ENCODE data around the gene OAT. TPM values are rescaled to one million over a fixed set of nuclear protein-coding genes. Genes with fewer than 3 reads are reported as not detected.

The OAT gene
- total and polyA plus RNA-seq, 10 of the 15 experiments (the other 5 are each of a cell fraction or from before 2014, with no cell fraction given) = 1.2 to 9.8 (median 1.6) TPM

DNA sequence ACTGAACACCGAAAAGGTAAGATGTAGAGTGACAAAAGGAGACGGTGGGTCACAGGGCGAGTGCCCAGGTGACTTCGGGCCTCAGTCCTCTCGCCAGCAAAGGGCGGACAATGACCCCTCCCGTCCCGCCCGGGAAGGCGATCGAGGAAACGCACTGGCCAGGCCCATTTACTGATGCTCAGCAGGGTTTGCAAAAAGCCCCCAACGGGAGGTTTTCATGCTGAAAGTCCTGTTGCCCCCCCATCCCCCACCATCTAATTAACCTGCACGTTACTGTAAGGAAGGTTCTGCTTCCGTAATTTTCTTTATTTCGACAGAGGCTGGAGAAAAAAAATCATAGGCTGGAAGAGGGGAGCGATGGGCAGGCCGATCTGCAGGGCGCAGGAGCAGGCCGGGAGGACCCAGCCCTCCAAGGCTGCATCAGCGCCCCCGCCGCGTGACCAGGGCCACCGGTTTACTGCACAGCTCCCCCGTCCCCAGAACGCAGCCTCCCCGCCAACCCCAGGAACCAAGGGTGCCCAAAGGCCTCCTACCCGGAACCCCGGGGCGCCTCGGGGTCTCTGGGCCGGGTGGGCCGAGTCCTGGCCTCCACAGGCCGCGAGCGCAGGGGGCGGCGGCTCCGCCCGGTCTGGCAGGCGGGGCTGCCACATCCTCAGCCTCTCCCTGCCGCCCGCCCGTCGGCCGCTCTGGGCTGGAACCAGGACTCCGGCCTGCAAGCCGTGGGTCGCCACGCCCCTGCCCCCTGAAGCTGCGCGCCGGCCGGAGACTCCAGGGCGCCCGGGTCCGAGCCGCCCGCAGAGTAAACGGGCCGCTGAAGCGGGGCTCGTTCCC is 613 bp downstream of the OAT start:
- H3K4me1 ChIP-seq (ENCODE audit: control insufficient read depth, insufficient read depth, low read length) = no peaks in the 10 kb centered on the region
- H3K9ac ChIP-seq (ENCODE audit: control insufficient read depth, insufficient read depth, low read length) = no peak overlapping the region; the same call in 1 of the 2 replicates
- peak; percentile 42 for ATAC-seq
- RAD21 ChIA-PET (ENCODE audit: unreplicated experiment) = interaction anchor here (1.1 kb wide), 1 partner anchor 15 kb away, joined by 3 read pairs; no protein-coding TSS in a partner anchor
- no peak for FAIRE-seq
- H3K36me3 ChIP-seq (ENCODE audit: control insufficient read depth in 2 of 2, insufficient read depth in 2 of 2, low read length in 1 of 2) = no peaks in the 10 kb centered on the region
- TF ChIP-seq USF1 (IDR thresholded peaks at IDR 0.05; ENCODE audit: borderline replicate concordance, extremely low read length, insufficient read depth, low read depth, low read length) (peak; percentile 9), SIN3A (IDR thresholded peaks at IDR 0.05; ENCODE audit: low read depth, low read length) (no peak), RELA (IDR thresholded peaks at IDR 0.05; ENCODE audit: borderline replicate concordance, partially characterized antibody) (no peak)
- no peaks in the 10 kb centered on the region for H3K79me2 ChIP-seq (ENCODE audit: control insufficient read depth, insufficient read depth, low read length)
- H3K4me3 ChIP-seq = peak overlapping the region; percentile 69
- in situ Hi-C loops (cut with MboI) (no loop called here), intact Hi-C loops (cut with micrococcal nuclease; ENCODE audit: unreplicated experiment) (no loop called here)
- CTCF ChIA-PET = interaction anchor here (1.2 kb wide), 1 partner anchor 14 kb away, joined by 5 read pairs; no protein-coding TSS in a partner anchor
- H3K27me3 ChIP-seq (replicated peaks in 1 of 2; ENCODE audit: control insufficient read depth in 2 of 2, insufficient read depth in 2 of 2, low read length in 1 of 2) = 0 out of 4 replicates have a peak, but pooled peaks cover 0 to 6% of the 10 kb centered on the region in 2 experiments
- SMC1A ChIA-PET (ENCODE audit: uncharacterized antibody, unreplicated experiment) = no interaction called here
- peak overlapping the region; percentile 67 for H3K4me2 ChIP-seq (ENCODE audit: control insufficient read depth, insufficient read depth)
- no peaks in the 10 kb centered on the region; the same call in 2 of the 3 replicates for H3K9me3 ChIP-seq (replicated peaks; ENCODE audit: control insufficient read depth, insufficient read depth, low read length)
- H3K27ac ChIP-seq (ENCODE audit: control insufficient read depth, insufficient read depth) = no peak overlapping the region
- H2AFZ ChIP-seq (ENCODE audit: control insufficient read depth, low read depth, low read length) = peak overlapping the region; percentile 74
- POLR2A ChIA-PET = no interaction called here
- H4K20me1 ChIP-seq (ENCODE audit: control insufficient read depth, insufficient read depth) = no peaks in the 10 kb centered on the region
- WGBS (ENCODE audit: insufficient coverage, insufficient replicate concordance, low lambda C conversion rate, missing lambda C conversion rate) = 25% methylated on average over 49 of the region's 64 CpGs
- DNase-seq (ENCODE audit: low read depth, low spot score) = no peak
- BruUV-seq (replicated peaks) = no TSS peak

DNA sequence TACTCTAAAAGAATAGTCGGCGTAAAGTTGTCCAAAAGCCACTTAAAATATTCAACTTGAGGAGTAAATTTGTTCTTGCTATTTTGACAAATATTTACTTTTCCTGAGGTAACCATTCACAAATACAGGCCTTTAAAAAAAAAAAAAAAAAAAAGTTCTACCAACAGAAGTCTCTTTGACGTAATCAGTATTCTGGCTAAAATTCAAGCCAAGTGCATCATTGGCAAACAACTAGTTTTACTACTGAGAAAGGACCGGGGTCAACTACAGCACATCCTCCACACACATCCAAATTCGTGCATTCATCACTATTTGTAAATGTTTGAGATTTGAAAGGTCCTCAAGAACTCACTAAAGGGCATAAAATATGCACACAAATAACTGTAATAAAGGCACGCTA is 2.0 kb downstream of the OAT start:
- in situ Hi-C loops (cut with MboI) (no loop called here), intact Hi-C loops (cut with micrococcal nuclease; ENCODE audit: unreplicated experiment) (no loop called here)
- CTCF ChIA-PET = interaction anchor here (0.7 to 1.0 kb wide), 2 partner anchors 418 to 455 kb away, joined by 3 read pairs; no protein-coding TSS in a partner anchor
- no peak overlapping the region for H3K4me3 ChIP-seq
- BruUV-seq (replicated peaks) = no TSS peak
- no peak overlapping the region for H3K27ac ChIP-seq (ENCODE audit: control insufficient read depth, insufficient read depth)
- RAD21 ChIA-PET (ENCODE audit: unreplicated experiment) = interaction anchor here (1.1 kb wide), 1 partner anchor 13 kb away, joined by 3 read pairs; no protein-coding TSS in a partner anchor
- H3K9ac ChIP-seq (ENCODE audit: control insufficient read depth, insufficient read depth, low read length) = no peak overlapping the region
- no peaks in the 10 kb centered on the region; the same call in 2 of the 3 replicates for H3K9me3 ChIP-seq (replicated peaks; ENCODE audit: control insufficient read depth, insufficient read depth, low read length)
- no peak overlapping the region for H3K4me2 ChIP-seq (ENCODE audit: control insufficient read depth, insufficient read depth)
- TF ChIP-seq PAX8 (IDR thresholded peaks at IDR 0.05) = no peak
- TF ChIP-seq MTA2 (IDR thresholded peaks at IDR 0.05; ENCODE audit: low read depth) = no peak
- SMC1A ChIA-PET (ENCODE audit: uncharacterized antibody, unreplicated experiment) = interaction anchor here (0.7 kb wide), 1 partner anchor 13 kb away, joined by 3 read pairs; no protein-coding TSS in a partner anchor
- POLR2A ChIA-PET = interaction anchor here (0.6 to 0.7 kb wide), 2 partner anchors 310 to 565 kb away, joined by 4 to 14 read pairs; no protein-coding TSS in a partner anchor
- no peaks in the 10 kb centered on the region for H4K20me1 ChIP-seq (ENCODE audit: control insufficient read depth, insufficient read depth)
- WGBS (ENCODE audit: insufficient coverage, insufficient replicate concordance, low lambda C conversion rate, missing lambda C conversion rate) = 91% methylated on average over 6 of the region's 6 CpGs
- ATAC-seq (no peak), FAIRE-seq (no peak), DNase-seq (ENCODE audit: low read depth, low spot score) (no peak)
- 0 out of 4 replicates have a peak, but pooled peaks cover 0 to 6% of the 10 kb centered on the region in 2 experiments for H3K27me3 ChIP-seq (replicated peaks in 1 of 2; ENCODE audit: control insufficient read depth in 2 of 2, insufficient read depth in 2 of 2, low read length in 1 of 2)
- no peaks in the 10 kb centered on the region for H3K79me2 ChIP-seq (ENCODE audit: control insufficient read depth, insufficient read depth, low read length)
- no peak overlapping the region for H2AFZ ChIP-seq (ENCODE audit: control insufficient read depth, low read depth, low read length)
- no peaks in the 10 kb centered on the region for H3K36me3 ChIP-seq (ENCODE audit: control insufficient read depth in 2 of 2, insufficient read depth in 2 of 2, low read length in 1 of 2)
- no peaks in the 10 kb centered on the region for H3K4me1 ChIP-seq (ENCODE audit: control insufficient read depth, insufficient read depth, low read length)

Data from GM12878 (cell line).